Common myeloid progenitor, CD34-positive (primary cell): ENCODE measurements around the gene TMEM88.
A peak's percentile ranks its signal among the peaks of the same experiment; 100 is the strongest.

Experiments
- CTCF ChIA-PET: fragments of 350-600 bp; sonication (Branson Sonifier 250); formaldehyde crosslinking; loops from one replicate; lab custom pipeline; 2021; ENCODE audit warnings: antibody characterized with exemption; lab: Charles Lee
- POLR2A ChIA-PET: fragments of 350-600 bp; sonication (Branson Sonifier 250); formaldehyde crosslinking; loops from one replicate; lab custom pipeline; 2021; ENCODE audit warnings: antibody characterized with exemption; lab: Charles Lee
- DNase-seq, 3 donors: peaks; one replicate each; pipeline versions ENCODE4 v3.0.0 to v3.0.0-alpha.2; 2013
- H3K27ac ChIP-seq, 2 experiments: 1 replicate in 1 of 2; 2 replicates in 1 of 2; pipeline ENCODE4 v1.7.0; 2013; ENCODE audit warnings: inconsistent platforms in 2 of 2, low read length in 2 of 2, mild to moderate bottlenecking in 2 of 2, low read depth in 1 of 2, moderate library complexity in 1 of 2; ENCODE audit not compliant: severe bottlenecking in 2 of 2, insufficient read depth in 1 of 2, poor library complexity in 1 of 2
- H3K27me3 ChIP-seq, 5 experiments: replicated peaks in 2 of 5; 1 replicate in 3 of 5; 2 replicates in 2 of 5; pipeline versions ENCODE4 v1.6.1 to v1.7.0; 2013; ENCODE audit warnings: low read length in 4 of 5, mild to moderate bottlenecking in 2 of 5, moderate library complexity in 2 of 5, inconsistent platforms in 1 of 5; ENCODE audit not compliant: insufficient read depth in 5 of 5, control insufficient read depth in 4 of 5
- H3K36me3 ChIP-seq, 4 experiments: 1 replicate in 2 of 4; 2 replicates in 2 of 4; pipeline versions ENCODE4 v1.6.1 to v1.7.0; 2013; ENCODE audit warnings: low read length in 3 of 4, control low read depth in 1 of 4, mild to moderate bottlenecking in 1 of 4; ENCODE audit not compliant: control insufficient read depth in 4 of 4, insufficient read depth in 4 of 4
- H3K4me1 ChIP-seq, 4 experiments: 1 replicate in 3 of 4; 2 replicates in 1 of 4; pipeline versions ENCODE4 v1.6.1 to v1.7.1; 2013; ENCODE audit warnings: low read length in 3 of 4, mild to moderate bottlenecking in 3 of 4, control low read depth in 1 of 4, inconsistent platforms in 1 of 4, moderate library complexity in 1 of 4; ENCODE audit not compliant: control insufficient read depth in 4 of 4, insufficient read depth in 4 of 4; ENCODE audit errors: control extremely low read depth in 1 of 4
- H3K4me3 ChIP-seq, 7 experiments: 1 replicate in 4 of 7; 2 replicates in 3 of 7; pipeline versions ENCODE4 v1.5.1 to v1.7.0; 2013; ENCODE audit warnings: mild to moderate bottlenecking in 7 of 7, low read length in 6 of 7, moderate library complexity in 6 of 7, inconsistent platforms in 2 of 7, low read depth in 2 of 7, control low read depth in 1 of 7; ENCODE audit not compliant: insufficient read depth in 4 of 7, control insufficient read depth in 1 of 7; ENCODE audit errors: extremely low read depth in 1 of 7
- H3K9me3 ChIP-seq, 5 experiments: 1 replicate in 4 of 5; 2 replicates in 1 of 5; pipeline versions ENCODE4 v1.6.1 to v1.7.1; 2013; ENCODE audit warnings: low read length in 4 of 5, mild to moderate bottlenecking in 2 of 5, inconsistent platforms in 1 of 5, low read depth in 1 of 5, moderate library complexity in 1 of 5; ENCODE audit not compliant: control insufficient read depth in 4 of 5, insufficient read depth in 2 of 5; ENCODE audit errors: control extremely low read depth in 1 of 5
- WGBS: methylation state at CpG from one replicate; pipeline ENCODE4 v1.1.5; 2013; ENCODE audit not compliant: insufficient coverage; 5-methylcytosine and 5-hydroxymethylcytosine counted together

TMEM88 gene

DNA sequence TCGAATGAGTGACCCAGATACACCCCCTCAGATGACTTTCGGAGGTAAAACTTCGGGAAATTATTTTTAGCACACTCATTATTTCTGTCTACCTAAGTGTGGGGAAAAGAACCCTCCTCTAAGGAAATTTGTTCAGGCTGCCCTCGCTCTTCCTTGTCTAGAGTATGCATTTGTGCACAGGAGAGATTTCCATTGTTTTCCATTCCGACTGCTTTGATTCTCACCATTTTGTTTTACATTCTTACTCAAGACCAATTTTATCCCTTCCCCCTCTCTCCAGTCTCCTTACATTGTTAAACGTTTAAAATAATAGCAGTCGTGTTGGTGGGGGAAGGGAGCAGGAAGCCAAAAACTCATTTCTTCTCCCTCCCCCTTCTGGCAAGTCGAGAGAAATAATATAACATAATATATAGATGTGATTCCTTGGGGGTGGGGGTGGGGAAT is 32.2 kb downstream of the TMEM88 start:
- ChIA-PET CTCF (interaction anchor here (1.4 to 1.5 kb wide), 2 partner anchors 19 to 22 kb away, joined by 4 to 10 read pairs; no protein-coding TSS in a partner anchor), POLR2A (no interaction called here)
- no peaks in the 10 kb centered on the region for H3K27me3 ChIP-seq
- H3K27ac ChIP-seq, result peak overlapping the region; percentile 47 to 83
- peak overlapping the region in 6 of 7 experiments; percentile 69 to 96 (median 85) for H3K4me3 ChIP-seq
- peaks cover 7 to 66% (median 56%) of the 10 kb centered on the region in 4 experiments for H3K4me1 ChIP-seq
- peaks cover 2 to 24% (median 16%) of the 10 kb centered on the region in 4 experiments for H3K36me3 ChIP-seq
- WGBS, result 0% methylated on average over 1 of the region's 8 CpGs
- H3K9me3 ChIP-seq, result no peaks in the 10 kb centered on the region
- no peak for DNase-seq

DNA sequence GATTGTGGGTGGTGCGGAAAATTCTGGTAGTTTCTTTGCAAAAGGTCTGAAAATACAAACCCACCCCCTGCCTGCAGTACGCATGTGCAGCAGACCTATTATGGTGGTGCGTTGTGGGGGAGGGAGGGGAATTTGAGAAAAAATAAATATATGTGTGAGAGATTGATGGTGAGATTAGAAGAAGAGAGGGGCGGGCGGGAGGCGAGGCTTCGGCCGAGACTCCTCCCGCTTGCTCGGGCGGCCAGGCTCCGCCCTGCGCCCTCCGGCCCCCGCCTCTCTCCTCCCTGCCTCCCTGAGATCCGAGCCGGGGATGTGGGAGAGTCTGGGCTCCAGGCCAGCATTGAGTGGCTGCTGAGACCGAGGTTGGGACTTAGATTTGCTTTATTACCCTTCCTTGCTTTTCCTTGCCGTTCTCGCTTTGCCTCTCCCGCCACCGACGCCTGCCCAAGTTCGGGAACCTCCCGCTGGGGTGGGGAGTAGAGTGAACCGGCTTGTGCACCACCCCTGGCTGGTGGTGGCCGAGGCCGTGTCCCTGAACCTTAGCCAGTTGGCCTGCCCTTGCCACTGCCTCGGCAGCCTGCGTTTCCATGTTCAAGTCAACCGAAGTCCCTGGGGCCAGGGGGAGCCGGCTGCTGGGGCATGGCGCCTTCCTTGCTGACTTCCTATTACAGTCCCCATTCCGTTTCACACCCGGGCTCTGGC is 32.8 kb downstream of the TMEM88 start:
- H3K36me3 ChIP-seq, result peaks cover 4 to 26% (median 17%) of the 10 kb centered on the region in 4 experiments
- no peaks in the 10 kb centered on the region for H3K9me3 ChIP-seq
- H3K27me3 ChIP-seq, result no peaks in the 10 kb centered on the region
- H3K4me1 ChIP-seq, result peaks cover 7 to 60% (median 51%) of the 10 kb centered on the region in 4 experiments
- ChIA-PET POLR2A (no interaction called here), CTCF (interaction anchor here (5.4 kb wide), 1 partner anchor 25 kb away, joined by 60 read pairs; no protein-coding TSS in a partner anchor)
- peak overlapping the region; percentile 47 to 83 for H3K27ac ChIP-seq
- peak; percentile 91 to 96 (median 95) for DNase-seq
- WGBS, result 0% methylated on average over 24 of the region's 35 CpGs
- peak overlapping the region; percentile 51 to 96 (median 82) for H3K4me3 ChIP-seq

DNA sequence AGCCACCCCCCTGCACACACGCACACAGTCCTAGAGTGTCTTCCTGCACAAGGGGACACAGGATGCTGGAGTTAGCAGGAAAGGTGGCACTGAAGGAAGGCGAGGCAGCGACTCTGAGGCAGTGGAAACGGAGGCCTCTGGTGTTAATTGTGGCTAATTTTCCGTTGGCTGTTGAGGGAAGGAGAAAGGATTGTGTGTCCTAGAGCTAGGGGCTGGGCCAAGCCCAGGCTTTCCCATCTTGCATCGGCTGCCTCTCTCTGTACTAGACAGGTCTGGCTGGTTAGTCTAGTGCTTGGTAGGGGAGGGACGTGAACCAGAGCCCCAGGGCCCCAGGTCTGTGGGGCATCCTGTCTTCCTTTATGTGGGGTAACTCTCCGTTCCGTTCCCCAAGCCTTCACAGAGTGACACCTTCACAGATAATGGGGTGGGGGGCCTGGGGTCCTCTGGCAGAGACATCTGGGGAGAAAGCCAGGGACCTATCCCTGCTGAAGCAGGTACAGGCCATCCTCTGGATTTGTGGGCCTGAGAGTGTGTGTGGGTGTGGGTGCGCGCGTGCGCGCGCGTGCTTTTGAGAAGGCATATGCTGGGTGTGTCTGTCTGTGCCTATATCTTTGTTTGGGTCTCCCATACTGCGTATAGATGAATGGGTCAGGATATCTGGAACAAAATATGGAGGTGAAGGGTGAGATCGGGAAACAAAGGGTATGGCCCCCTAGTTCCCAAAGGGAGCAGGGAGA is 33.5 kb downstream of the TMEM88 start, which contains the start of gene CHD3:
Gene CHD3, plus strand, starts transcription at position 606 of the 737 bp plus-strand sequence. CDS start 212 bp downstream, outside the sequence.
- Histone ChIP-seq H3K27ac (peak within 1 kb of the TSS; percentile 12 to 83), H3K27me3 (no peaks in the 10 kb centered on the region), H3K4me1 (peaks cover 7 to 54% (median 48%) of the 10 kb centered on the region in 4 experiments), H3K4me3 (peak within 1 kb of the TSS; percentile 51 to 96 (median 82)), H3K36me3 (peaks cover 4 to 32% (median 20%) of the 10 kb centered on the region in 4 experiments), H3K9me3 (no peaks in the 10 kb centered on the region)
- POLR2A ChIA-PET, result interaction anchor here (1.0 kb wide), 1 partner anchor 31 kb away, joined by 3 read pairs; the partner anchor contains the start of gene NAA38
- CTCF ChIA-PET, result interaction anchor here (1.1 to 5.4 kb wide), 8 partner anchors 12 to 51 kb away, joined by 3 to 60 read pairs (median 5); partner anchors contain the start of genes CYB5D1 and NAA38
- WGBS, result 59% methylated on average over 15 of the region's 18 CpGs
- peak in 2 of 3 donors; percentile 43 to 52 for DNase-seq

DNA sequence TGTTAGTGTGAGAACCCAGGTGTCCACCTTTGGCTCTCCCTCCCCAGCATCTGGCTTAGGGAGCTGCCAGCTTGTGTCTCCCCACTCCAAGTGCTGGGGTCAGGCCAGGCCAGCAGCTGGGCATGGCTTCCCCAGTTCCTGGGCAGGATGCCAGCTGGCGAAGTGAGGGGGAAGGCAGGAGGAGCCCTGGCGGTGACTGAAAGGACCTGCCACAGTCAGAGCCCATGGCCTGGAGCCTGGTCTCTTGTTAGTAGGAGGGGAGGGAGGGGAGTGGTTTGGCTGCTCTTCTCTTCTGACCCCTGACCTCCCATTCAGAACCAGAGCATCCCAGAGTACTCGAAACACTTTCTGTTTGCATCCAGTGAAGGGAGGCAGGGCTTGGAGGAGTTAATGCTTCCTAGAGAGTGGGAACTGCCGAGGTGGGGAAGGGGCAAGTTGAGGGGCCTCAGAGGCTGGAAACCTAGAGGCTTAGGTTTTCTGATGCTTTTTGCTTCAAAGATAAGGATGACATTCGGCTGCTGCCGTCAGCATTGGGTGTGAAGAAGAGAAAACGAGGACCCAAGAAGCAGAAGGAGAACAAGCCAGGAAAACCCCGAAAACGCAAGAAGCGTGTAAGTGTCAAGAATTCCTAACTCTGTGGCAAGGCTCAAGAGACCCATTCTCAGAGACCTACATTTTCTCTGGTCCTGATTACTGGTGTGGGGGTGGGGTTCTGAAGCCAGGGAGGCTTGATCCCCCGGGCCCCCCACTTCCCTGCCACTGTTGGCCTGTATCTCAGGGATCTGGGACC is 34.5 kb downstream of the TMEM88 start:
- Histone ChIP-seq H3K36me3 (peaks cover 4 to 42% (median 29%) of the 10 kb centered on the region in 4 experiments), H3K9me3 (no peaks in the 10 kb centered on the region), H3K4me1 (peaks cover 7 to 46% (median 43%) of the 10 kb centered on the region in 4 experiments), H3K27me3 (no peaks in the 10 kb centered on the region), H3K27ac (peak overlapping the region in 1 of 2 experiments; percentile 83), H3K4me3 (peak overlapping the region in 5 of 7 experiments; percentile 13 to 96 (median 82))
- DNase-seq, result peak; percentile 85 to 89 (median 89)
- 61% methylated on average over 10 of the region's 11 CpGs for WGBS
- ChIA-PET CTCF (interaction anchor here (1.1 to 5.4 kb wide), 8 partner anchors 11 to 52 kb away, joined by 3 to 60 read pairs (median 5); partner anchors contain the start of genes CYB5D1 and NAA38), POLR2A (interaction anchor here (0.6 to 1.0 kb wide), 2 partner anchors 32 to 95 kb away, joined by 3 read pairs; partner anchors contain the start of gene NAA38)

DNA sequence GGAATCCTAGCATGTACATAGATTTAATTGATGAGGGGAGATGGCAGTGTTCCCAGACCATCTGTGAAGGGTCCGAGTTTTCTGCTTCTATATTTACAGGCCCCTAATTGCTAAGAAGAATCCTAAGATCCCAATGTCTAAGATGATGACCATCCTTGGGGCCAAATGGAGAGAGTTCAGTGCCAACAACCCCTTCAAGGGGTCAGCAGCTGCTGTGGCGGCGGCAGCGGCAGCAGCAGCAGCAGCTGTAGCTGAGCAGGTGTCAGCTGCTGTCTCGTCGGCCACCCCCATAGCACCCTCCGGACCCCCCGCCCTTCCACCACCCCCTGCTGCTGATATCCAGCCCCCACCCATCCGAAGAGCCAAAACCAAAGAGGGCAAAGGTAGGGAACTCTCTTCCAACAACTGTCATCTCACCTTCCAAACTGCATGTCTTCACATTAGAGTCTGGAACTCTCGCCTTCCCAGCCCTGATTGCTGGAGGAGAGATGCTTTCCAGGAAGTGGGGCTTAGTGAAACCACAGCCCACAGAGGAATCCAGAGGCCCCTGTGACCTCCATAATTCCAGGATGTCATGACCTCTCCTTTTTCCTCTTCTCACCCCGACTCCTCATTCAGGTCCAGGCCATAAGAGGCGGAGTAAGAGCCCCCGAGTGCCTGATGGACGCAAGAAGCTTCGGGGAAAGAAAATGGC is 38.5 kb downstream of the TMEM88 start:
- CTCF ChIA-PET, result interaction anchor here (1.5 to 5.4 kb wide), 2 partner anchors 24 to 31 kb away, joined by 7 to 60 read pairs; no protein-coding TSS in a partner anchor

DNA sequence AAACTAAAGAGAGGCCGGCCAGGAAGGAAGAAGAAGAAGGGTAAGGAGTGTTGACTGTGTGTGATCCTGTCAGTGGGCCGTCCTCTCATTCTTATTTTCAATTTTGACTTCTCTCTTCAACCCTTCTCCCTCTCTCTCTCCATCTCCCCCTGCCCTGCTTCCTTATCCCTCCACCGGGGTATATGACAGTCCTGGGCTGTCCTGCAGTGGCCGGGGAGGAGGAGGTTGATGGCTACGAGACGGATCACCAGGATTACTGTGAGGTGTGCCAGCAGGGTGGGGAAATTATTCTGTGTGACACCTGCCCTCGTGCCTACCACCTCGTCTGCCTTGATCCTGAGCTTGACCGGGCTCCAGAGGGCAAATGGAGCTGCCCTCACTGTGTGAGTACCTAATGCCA is 39.4 kb downstream of the TMEM88 start:
- Histone ChIP-seq H3K4me1 (peaks cover 2 to 8% (median 7%) of the 10 kb centered on the region in 4 experiments), H3K27me3 (no peaks in the 10 kb centered on the region), H3K36me3 (peaks cover 9 to 81% (median 67%) of the 10 kb centered on the region in 4 experiments), H3K4me3 (no peak overlapping the region), H3K9me3 (no peaks in the 10 kb centered on the region), H3K27ac (peak overlapping the region in 1 of 2 experiments; percentile 34)
- ChIA-PET CTCF (interaction anchor here (15.0 kb wide), 1 partner anchor 29 kb away, joined by 316 read pairs; no protein-coding TSS in a partner anchor), POLR2A (no interaction called here)
- DNase-seq, result no peak
- WGBS, result 88% methylated on average over 4 of the region's 9 CpGs

More for the DNA sequence above, 38.5 kb downstream of the TMEM88 start:
- Histone ChIP-seq H3K27me3 (no peaks in the 10 kb centered on the region), H3K9me3 (no peaks in the 10 kb centered on the region), H3K36me3 (peaks cover 9 to 72% (median 58%) of the 10 kb centered on the region in 4 experiments), H3K4me3 (no peak overlapping the region), H3K4me1 (peaks cover 7 to 17% (median 16%) of the 10 kb centered on the region in 4 experiments), H3K27ac (no peak overlapping the region)
- POLR2A ChIA-PET, result no interaction called here
- 95% methylated on average over 7 of the region's 15 CpGs for WGBS
- no peak for DNase-seq
